ENCODE results near the gene CFAP43. TPM values are rescaled to one million over a fixed set of nuclear protein-coding genes. Genes with fewer than 3 reads are reported as not detected.

CFAP43 gene
- total RNA-seq, 1 donor from 2014 or later, result 0.15 TPM

- Mint-ChIP-seq H3K27ac (ENCODE audit: unreplicated experiment) (no peak overlapping the region), H3K9me3 (ENCODE audit: low read depth) (no peaks in the 10 kb centered on the region), H3K27me3 (ENCODE audit: low read depth) (no peaks in the 10 kb centered on the region), H3K4me3 (ENCODE audit: unreplicated experiment) (no peak overlapping the region), H3K4me1 (ENCODE audit: low read depth) (no peaks in the 10 kb centered on the region), H3K36me3 (ENCODE audit: low read depth) (no peaks in the 10 kb centered on the region)
- no peak for DNase-seq (ENCODE audit: low spot score)
- no peak for TF ChIP-seq CTCF (IDR thresholded peaks at IDR 0.05)
Measured at GRCh38 chr10:104084482-104085142, 147.6 kb downstream of the CFAP43 start.

GRCh38 chr10:104081998-104082397 lies 150.2 kb downstream of the CFAP43 start:
- Mint-ChIP-seq H3K36me3 (ENCODE audit: low read depth) (no peaks in the 10 kb centered on the region), H3K9me3 (ENCODE audit: low read depth) (no peaks in the 10 kb centered on the region), H3K4me1 (ENCODE audit: low read depth) (no peaks in the 10 kb centered on the region), H3K4me3 (ENCODE audit: unreplicated experiment) (no peak overlapping the region), H3K27me3 (ENCODE audit: low read depth) (no peaks in the 10 kb centered on the region), H3K27ac (ENCODE audit: unreplicated experiment) (no peak overlapping the region)
- no peak for TF ChIP-seq CTCF (IDR thresholded peaks at IDR 0.05)
- DNase-seq (ENCODE audit: low spot score), result no peak

DNA sequence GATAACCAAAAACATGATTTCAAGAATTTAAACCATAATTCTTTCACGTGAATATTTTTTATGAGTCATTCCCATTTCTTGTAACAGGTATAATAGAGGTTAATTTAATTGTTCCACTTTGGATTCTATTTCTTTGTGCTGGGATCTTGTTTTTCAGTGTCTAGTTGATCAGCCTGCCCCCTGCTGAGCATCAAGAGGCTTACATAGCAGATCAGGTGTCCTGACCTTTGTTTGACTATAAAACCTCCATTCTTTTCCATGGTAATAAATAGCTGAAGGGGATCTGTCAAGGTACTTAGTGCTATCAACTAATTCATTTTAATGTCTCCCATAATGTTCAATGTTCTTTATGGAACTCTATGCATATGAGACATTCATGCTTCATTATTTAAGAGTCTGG lies 151.4 kb downstream of the CFAP43 start:
- H3K9me3 Mint-ChIP-seq (ENCODE audit: low read depth), result no peaks in the 10 kb centered on the region
- H3K27ac Mint-ChIP-seq (ENCODE audit: unreplicated experiment), result no peak overlapping the region
- no peaks in the 10 kb centered on the region for H3K36me3 Mint-ChIP-seq (ENCODE audit: low read depth)
- no peak for DNase-seq (ENCODE audit: low spot score)
- peak; percentile 45 for TF ChIP-seq CTCF (IDR thresholded peaks at IDR 0.05)
- no peak overlapping the region for H3K4me3 Mint-ChIP-seq (ENCODE audit: unreplicated experiment)
- no peaks in the 10 kb centered on the region for H3K27me3 Mint-ChIP-seq (ENCODE audit: low read depth)
- no peaks in the 10 kb centered on the region for H3K4me1 Mint-ChIP-seq (ENCODE audit: low read depth)

Small RNA genes within 50 kb of the gene (microRNA-seq; reads per million reads assigned to microRNA genes)
- gene MIR4482 (ENCODE audit: borderline number of aligned reads) (not detected), gene MIR609 (ENCODE audit: borderline number of aligned reads) (not detected)

Other genes with a start within 250 kb of the CFAP43 start
- gene COL17A1, start 146.5 kb downstream of the CFAP43 start, total RNA-seq, result not detected in 3 replicates
- gene SFR1, start 110.2 kb downstream of the CFAP43 start, total RNA-seq, result 3.7 to 5.5 TPM (median 4.6 TPM) in 3 replicates
- gene GSTO1, start 22.5 kb upstream of the CFAP43 start, total RNA-seq, result 57.0 to 78.2 TPM (median 61.8 TPM) in 3 replicates
- 0.28 to 0.73 TPM (median 0.32 TPM) in 3 replicates for gene GSTO2, start 36.8 kb upstream of the CFAP43 start, total RNA-seq
- gene ITPRIP, start 106.1 kb upstream of the CFAP43 start, total RNA-seq, result 10.3 to 14.5 TPM (median 14.1 TPM) in 3 replicates
- gene CFAP58, start 121.5 kb upstream of the CFAP43 start, total RNA-seq, result 0.13 to 0.27 TPM (median 0.15 TPM) in 3 replicates

All from chondrocyte (in vitro differentiated cells).